ENCODE data around the gene TYW5.

Gene TYW5

GRCh38 chr2:199973703-199974102 is 18.4 kb upstream of the TYW5 start:
- no peak for DNase-seq

GRCh38 chr2:199972088-199972626 is 16.9 kb upstream of the TYW5 start:
- no peak for DNase-seq

GRCh38 chr2:199968126-199968525 is 12.8 kb upstream of the TYW5 start:
- DNase-seq = no peak

GRCh38 chr2:199966976-199967375 is 11.7 kb upstream of the TYW5 start:
- no peak for DNase-seq

- no peak for DNase-seq
Measured at GRCh38 chr2:199966405-199966804, 11.1 kb upstream of the TYW5 start.

GRCh38 chr2:199962203-199962602 is 6.9 kb upstream of the TYW5 start:
- DNase-seq = no peak

GRCh38 chr2:199958014-199958413 is 2.7 kb upstream of the TYW5 start:
- DNase-seq = no peak

- no peak for DNase-seq
Measured at GRCh38 chr2:199956062-199956380, 730 bp upstream of the TYW5 start.

- no peak for DNase-seq
Measured at GRCh38 chr2:199955007-199955338, 318 bp downstream of the TYW5 start.

GRCh38 chr2:199951023-199951422 is 4.3 kb downstream of the TYW5 start:
- no peak for DNase-seq

GRCh38 chr2:199950396-199950795 is 4.9 kb downstream of the TYW5 start:
- no peak for DNase-seq

GRCh38 chr2:199946836-199947235 is 8.5 kb downstream of the TYW5 start:
- DNase-seq = no peak

GRCh38 chr2:199946196-199946595 is 9.1 kb downstream of the TYW5 start:
- DNase-seq = no peak

- DNase-seq = no peak
Measured at GRCh38 chr2:199943373-199943772, 11.9 kb downstream of the TYW5 start.

- DNase-seq = no peak
Measured at GRCh38 chr2:199940373-199940772, 14.9 kb downstream of the TYW5 start.

GRCh38 chr2:199936554-199936953 is 18.7 kb downstream of the TYW5 start:
- DNase-seq = no peak

- DNase-seq = no peak
Measured at GRCh38 chr2:199933466-199933865, 21.8 kb downstream of the TYW5 start.

GRCh38 chr2:199932312-199932855 is 22.9 kb downstream of the TYW5 start:
- no peak for DNase-seq

- DNase-seq = no peak
Measured at GRCh38 chr2:199929262-199929661, 26.0 kb downstream of the TYW5 start.

- DNase-seq = no peak
Measured at GRCh38 chr2:199928626-199929025, 26.7 kb downstream of the TYW5 start.

GRCh38 chr2:199928226-199928625 is 27.1 kb downstream of the TYW5 start:
- no peak for DNase-seq

- no peak for DNase-seq
Measured at GRCh38 chr2:199926806-199927205, 28.5 kb downstream of the TYW5 start.

GRCh38 chr2:199923924-199924323 is 31.4 kb downstream of the TYW5 start:
- DNase-seq = no peak

- no peak for DNase-seq
Measured at GRCh38 chr2:199922856-199923255, 32.4 kb downstream of the TYW5 start.

- DNase-seq = no peak
Measured at GRCh38 chr2:199916980-199917379, 38.3 kb downstream of the TYW5 start.

All from CD4-positive, alpha-beta T cell treated with Interleukin-17A for 4 hours (primary cell).